T-helper 1 cell treated with Interleukin-12 subunit alpha and Interleukin-12 subunit beta and Interleukin-4 antibody, amounts not matched to agents 30 μg/mL and 1 μg/mL, for 36 hours (primary cell): Measurements from ENCODE around the gene LFNG.

ENCODE experiments used
- H3K27ac Mint-ChIP-seq: one replicate; pipeline ENCODE4 v1.8.0; 2021; ENCODE audit warnings: mild to moderate bottlenecking, mixed read lengths
- H3K27me3 Mint-ChIP-seq: one replicate; pipeline ENCODE4 v1.8.0; 2021; ENCODE audit warnings: low read depth, mixed read lengths
- H3K36me3 Mint-ChIP-seq: one replicate; pipeline ENCODE4 v1.8.0; 2021; ENCODE audit warnings: low read depth, mixed read lengths
- H3K4me1 Mint-ChIP-seq: one replicate; pipeline ENCODE4 v1.8.0; 2021; ENCODE audit warnings: low read depth, mixed read lengths
- H3K4me3 Mint-ChIP-seq: one replicate; pipeline ENCODE4 v1.8.0; 2021; ENCODE audit warnings: mild to moderate bottlenecking, moderate library complexity, mixed read lengths
- H3K9me3 Mint-ChIP-seq: one replicate; pipeline ENCODE4 v1.8.0; 2021; ENCODE audit warnings: mixed read lengths

The LFNG gene

DNA sequence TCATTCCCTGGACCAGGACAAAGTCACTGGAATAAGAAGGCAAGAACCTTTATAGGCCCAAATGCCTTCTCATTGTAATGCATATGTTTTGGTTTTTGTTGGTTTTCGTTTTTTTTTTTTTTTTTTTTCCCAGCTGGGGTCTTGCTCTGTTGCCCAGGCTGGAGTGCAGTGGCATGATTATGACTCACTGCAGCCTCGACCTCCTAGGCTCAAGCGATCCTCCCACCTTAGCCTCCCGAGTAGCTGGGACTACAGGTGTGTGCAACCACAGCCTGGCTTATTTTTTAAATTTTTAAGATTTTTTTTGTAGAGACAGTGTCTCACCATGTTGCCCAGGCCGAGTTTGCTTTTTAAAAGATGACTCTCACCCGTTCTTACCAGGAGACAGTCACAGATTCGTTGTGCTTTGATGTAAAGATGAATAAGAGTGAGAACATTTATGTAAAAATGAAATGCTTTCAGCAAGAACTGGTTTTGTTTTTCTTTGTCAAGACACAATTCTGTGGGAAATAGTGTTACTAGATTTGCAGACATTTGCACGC, 46.8 kb downstream of the LFNG start:
- H3K36me3 Mint-ChIP-seq, result peaks cover 4% of the 10 kb centered on the region
- no peak overlapping the region for H3K27ac Mint-ChIP-seq
- H3K9me3 Mint-ChIP-seq, result no peaks in the 10 kb centered on the region
- H3K4me3 Mint-ChIP-seq, result no peak overlapping the region
- H3K4me1 Mint-ChIP-seq, result peaks cover 5% of the 10 kb centered on the region
- no peaks in the 10 kb centered on the region for H3K27me3 Mint-ChIP-seq

DNA sequence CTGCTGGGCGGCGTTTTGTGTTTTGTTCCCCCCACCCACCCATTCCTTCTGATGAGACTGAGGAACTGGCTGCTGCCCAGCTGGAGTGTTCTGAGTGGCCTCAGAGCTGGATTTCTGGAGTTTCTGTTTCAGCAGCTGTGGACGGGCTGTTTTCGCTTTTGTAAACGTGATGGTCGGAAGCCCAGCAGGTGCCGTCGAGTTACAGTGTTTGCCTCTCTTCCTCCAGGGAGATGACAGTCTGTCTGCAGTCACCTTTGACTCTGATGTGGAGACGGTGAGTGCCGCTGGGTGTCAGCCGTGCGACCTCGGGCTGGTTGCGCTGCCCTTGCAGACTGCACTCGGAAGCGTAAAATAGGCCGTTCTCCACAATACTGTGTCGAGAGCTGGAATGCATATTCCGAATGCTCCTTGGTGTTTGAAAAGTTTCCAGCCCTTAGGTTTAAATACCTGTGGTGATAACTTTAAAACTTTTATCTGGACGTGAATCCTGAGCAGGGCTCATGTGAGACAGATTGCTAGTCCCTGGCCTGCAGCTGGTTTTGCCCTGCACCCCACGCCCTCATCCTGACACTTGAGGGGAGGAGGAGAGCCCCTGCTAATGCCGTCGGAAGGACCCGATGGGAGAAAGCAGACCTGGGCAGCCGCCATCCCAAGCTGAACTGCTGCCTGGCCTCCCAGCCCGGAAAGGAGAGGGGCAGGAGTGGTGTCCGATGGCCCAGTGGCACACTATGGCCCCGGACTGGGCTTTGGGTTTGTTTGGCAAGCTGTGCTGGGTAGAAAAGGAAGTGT, 47.5 kb downstream of the LFNG start:
- Mint-ChIP-seq H3K27me3 (no peaks in the 10 kb centered on the region), H3K4me3 (no peak overlapping the region), H3K36me3 (peaks cover 4% of the 10 kb centered on the region), H3K9me3 (no peaks in the 10 kb centered on the region), H3K27ac (no peak overlapping the region), H3K4me1 (peaks cover 3% of the 10 kb centered on the region)

DNA sequence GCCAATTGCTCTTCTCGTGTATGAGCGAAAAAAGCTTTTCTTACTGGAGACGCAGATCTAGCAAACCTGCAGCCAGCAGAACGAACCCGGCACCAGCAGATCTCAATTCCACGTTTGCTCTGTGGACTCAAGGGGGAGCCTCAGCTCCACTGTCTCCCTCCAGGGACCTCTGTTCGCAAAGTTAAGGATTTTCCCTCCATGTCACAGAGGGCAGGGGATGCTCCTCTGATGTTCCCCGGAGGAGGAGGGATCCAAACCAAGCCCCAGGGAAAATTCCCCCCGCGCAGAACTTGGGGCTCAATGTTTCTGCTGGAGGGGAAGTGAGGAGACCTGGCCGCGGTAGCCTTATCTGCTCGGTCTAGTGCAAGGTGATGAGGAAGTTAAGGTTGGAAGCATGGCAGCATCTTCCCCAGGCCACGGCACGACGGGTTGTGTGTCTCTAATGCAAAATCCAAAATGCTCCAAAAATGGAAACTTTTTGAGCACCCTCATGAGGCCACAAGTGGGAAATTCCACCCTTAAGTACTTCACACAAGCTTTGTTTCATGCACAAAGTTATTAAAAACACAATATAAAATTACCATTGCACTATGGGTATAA, 48.2 kb downstream of the LFNG start:
- H3K27me3 Mint-ChIP-seq, result no peaks in the 10 kb centered on the region
- H3K4me3 Mint-ChIP-seq, result no peak overlapping the region
- no peaks in the 10 kb centered on the region for H3K4me1 Mint-ChIP-seq
- no peaks in the 10 kb centered on the region for H3K9me3 Mint-ChIP-seq
- peaks cover 3% of the 10 kb centered on the region for H3K36me3 Mint-ChIP-seq
- no peak overlapping the region for H3K27ac Mint-ChIP-seq

DNA sequence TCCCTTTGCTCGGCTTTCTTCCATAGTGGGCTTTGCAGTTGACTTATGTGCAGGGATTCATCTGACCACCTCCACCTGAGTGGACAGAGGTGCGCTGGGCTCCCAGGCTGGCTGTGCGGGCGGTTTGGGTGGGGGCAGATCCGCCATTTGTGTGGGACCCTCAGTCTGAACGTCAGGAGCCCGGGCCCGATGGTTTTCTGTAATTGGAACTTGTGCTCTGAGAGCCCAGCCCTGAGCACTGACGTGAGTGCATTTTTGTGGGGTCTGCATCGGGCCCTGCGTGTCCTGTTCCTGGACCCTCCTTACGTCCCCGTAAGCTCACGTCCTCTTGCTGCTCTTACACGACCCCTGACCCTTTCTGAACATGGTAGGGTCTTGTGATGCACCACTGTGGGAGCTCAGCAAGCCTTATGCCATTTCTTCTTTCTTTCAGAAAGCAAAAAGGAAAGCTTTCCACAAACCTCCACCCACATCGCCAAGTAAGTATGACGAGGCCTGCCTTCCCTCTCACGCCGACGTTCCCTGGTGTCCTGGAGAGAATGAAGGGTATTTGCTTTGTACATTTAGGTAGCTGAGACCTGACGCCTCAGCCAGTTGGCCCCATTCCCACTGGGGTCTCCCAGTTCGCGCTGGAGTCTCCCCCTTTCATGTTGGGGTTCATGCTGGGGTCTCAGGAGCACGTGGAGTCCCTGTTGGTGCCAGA, 49.1 kb downstream of the LFNG start:
- Mint-ChIP-seq H3K4me1 (peaks cover 2% of the 10 kb centered on the region), H3K36me3 (peaks cover 7% of the 10 kb centered on the region), H3K9me3 (no peaks in the 10 kb centered on the region), H3K27me3 (no peaks in the 10 kb centered on the region), H3K4me3 (no peak overlapping the region), H3K27ac (no peak overlapping the region)

DNA sequence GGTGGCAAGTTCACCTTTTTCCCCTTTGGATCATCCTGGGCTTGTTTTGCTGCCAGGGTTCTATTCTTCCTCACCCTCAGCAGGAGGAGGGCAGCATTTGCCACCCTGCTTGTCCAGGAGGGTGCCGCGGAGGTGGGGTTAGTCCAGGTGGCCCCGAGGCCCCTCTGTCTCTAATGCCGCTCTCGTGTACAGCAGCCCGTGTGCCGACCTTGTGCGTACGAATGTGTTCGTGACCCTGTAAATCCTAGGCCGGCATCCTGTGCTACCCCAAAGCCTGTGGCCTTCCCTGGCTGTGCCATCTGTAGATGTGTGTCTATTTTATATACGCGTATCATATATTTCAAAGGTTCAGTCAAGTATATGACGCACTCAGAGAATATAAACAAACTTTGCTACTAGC, 49.8 kb downstream of the LFNG start:
- Mint-ChIP-seq H3K27ac (no peak overlapping the region), H3K4me1 (peaks cover 2% of the 10 kb centered on the region), H3K36me3 (peaks cover 6% of the 10 kb centered on the region), H3K4me3 (no peak overlapping the region), H3K9me3 (no peaks in the 10 kb centered on the region), H3K27me3 (no peaks in the 10 kb centered on the region)

DNA sequence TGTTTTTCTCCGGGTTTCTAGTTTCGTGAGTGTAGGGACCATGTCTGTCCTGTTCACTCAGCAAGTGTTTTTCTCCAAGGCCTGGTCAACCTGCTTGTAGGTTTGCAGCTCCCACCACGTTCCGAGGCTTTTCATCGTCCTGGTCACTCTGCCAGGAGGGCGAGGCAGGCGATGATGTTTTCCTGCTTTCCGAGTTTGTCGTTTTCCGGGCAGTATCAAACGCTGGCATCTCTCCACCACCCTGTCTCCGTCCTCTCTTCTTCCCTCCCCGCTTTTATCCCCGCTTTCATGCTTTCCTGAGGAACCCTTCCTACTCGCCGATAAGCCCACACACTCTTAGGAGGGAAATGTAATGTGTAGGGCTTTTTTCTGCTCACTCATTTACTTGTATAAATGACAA, 50.4 kb downstream of the LFNG start:
- Mint-ChIP-seq H3K4me1 (peaks cover 4% of the 10 kb centered on the region), H3K36me3 (peaks cover 8% of the 10 kb centered on the region), H3K27ac (no peak overlapping the region), H3K9me3 (no peaks in the 10 kb centered on the region), H3K27me3 (no peaks in the 10 kb centered on the region), H3K4me3 (no peak overlapping the region)

DNA sequence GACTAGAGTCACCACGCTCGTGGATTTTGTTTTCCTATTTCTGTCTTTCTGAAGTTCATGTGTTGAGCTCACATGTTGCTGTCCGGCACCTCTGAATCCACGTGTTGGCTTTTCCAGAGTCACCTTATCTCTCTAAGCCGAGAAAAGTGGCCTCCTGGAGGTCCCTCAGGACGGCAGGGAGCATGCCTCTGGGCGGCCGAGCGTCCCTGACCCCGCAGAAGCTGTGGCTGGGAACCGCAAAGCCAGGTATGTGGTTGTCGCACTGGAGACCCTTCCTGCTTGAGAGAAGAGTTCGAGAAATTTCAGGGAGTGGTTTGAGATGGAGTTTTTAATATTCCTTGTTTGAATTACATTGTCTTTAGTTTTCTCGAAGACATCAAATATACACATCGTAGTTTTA, 51.8 kb downstream of the LFNG start:
- Mint-ChIP-seq H3K27ac (no peak overlapping the region), H3K27me3 (no peaks in the 10 kb centered on the region), H3K4me3 (no peak overlapping the region), H3K4me1 (peaks cover 4% of the 10 kb centered on the region), H3K9me3 (no peaks in the 10 kb centered on the region), H3K36me3 (peaks cover 7% of the 10 kb centered on the region)

DNA sequence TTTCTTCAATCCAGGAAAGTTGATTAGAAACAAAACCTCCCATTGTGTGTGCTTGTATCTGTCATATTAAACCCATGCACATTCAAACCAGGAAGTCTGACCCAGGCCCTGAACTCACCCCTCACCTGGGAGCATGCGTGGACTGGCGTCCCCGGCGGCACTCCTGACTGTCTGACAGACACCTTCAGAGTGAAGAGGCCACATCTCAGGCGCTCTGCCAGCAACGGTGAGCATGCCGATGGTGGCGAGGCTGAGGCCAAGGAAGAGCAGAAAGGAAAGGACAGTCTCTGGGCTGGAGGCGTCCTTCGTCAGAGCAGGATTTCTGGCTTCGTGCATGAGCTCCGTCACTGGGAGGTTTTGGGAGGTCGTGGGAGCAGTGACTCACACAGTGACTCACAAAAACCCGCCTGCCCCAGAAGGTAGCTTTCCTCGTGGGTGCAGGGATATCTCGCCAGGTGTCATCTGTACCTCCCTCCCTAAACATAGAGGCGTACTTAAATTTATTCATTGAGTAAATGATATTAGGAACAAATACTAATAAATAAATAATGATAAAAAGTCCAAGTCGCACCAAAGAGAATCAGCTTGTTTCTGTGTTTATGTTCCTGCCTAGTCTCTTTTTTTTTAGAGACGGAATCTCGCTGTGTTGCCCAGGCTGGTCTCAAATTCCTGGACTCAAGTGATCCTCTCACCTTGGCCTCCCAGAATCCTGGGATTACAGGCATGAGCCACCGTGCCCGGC, 52.7 kb downstream of the LFNG start:
- Mint-ChIP-seq H3K27ac (no peak overlapping the region), H3K9me3 (no peaks in the 10 kb centered on the region), H3K4me3 (no peak overlapping the region), H3K27me3 (no peaks in the 10 kb centered on the region), H3K36me3 (peaks cover 7% of the 10 kb centered on the region), H3K4me1 (peaks cover 4% of the 10 kb centered on the region)

DNA sequence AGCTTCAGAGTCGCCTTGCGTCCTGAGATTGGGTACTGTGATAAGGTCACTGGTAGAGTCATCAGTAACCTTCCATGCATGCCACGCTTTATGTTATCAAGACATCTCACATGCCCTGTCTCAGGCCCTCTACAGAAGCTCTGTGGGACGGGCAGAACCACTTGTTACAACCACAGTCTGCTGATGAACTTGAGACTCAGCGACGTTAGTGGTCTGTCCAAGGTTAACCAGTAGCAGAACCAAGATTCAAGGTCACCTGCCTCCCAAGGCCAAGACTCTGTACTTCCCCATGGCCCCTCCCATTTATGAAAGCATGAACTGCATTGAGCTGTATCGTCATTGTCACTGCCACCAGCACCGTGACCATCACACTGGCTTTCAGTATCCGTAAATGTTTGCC, 54.2 kb downstream of the LFNG start:
- no peak overlapping the region for H3K4me3 Mint-ChIP-seq
- H3K27ac Mint-ChIP-seq, result no peak overlapping the region
- H3K4me1 Mint-ChIP-seq, result peaks cover 4% of the 10 kb centered on the region
- peaks cover 7% of the 10 kb centered on the region for H3K36me3 Mint-ChIP-seq
- H3K9me3 Mint-ChIP-seq, result no peaks in the 10 kb centered on the region
- H3K27me3 Mint-ChIP-seq, result no peaks in the 10 kb centered on the region

DNA sequence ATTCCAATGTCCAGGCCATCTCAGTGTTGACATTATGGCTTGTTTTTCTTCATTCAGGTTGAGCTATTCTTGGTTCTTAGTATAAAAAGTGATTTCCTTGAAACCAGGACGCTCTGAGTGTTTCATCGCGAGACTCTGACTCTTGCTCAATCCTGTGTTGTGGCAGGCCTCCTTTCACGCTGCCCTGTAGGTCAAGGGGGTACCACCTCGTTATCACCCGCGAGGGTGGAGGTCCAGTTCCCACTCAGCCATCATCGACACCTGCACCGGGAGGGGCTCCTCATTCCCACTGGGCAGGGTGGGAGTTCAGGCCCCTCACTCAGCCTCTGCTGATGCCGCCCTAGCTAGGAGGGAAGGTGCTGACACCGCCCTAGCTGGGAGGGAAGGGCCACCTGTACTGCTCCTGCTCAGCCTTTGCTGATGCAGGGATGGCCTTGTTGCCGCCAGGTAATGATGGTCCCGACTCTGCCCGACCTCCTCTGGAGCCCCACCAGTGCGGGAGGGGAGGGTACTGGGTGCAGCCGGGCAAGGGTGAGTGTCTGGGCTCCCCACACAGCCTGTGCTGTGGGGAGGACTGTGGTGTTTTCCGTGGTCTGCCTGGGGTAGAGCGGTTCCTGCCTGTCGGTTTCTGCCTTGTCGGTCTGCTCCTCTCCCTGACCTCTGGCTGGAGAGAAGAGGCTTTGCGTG, 55.6 kb downstream of the LFNG start:
- no peak overlapping the region for H3K4me3 Mint-ChIP-seq
- H3K4me1 Mint-ChIP-seq, result peaks cover 4% of the 10 kb centered on the region
- H3K27ac Mint-ChIP-seq, result no peak overlapping the region
- peaks cover 7% of the 10 kb centered on the region for H3K36me3 Mint-ChIP-seq
- no peaks in the 10 kb centered on the region for H3K9me3 Mint-ChIP-seq
- no peaks in the 10 kb centered on the region for H3K27me3 Mint-ChIP-seq

DNA sequence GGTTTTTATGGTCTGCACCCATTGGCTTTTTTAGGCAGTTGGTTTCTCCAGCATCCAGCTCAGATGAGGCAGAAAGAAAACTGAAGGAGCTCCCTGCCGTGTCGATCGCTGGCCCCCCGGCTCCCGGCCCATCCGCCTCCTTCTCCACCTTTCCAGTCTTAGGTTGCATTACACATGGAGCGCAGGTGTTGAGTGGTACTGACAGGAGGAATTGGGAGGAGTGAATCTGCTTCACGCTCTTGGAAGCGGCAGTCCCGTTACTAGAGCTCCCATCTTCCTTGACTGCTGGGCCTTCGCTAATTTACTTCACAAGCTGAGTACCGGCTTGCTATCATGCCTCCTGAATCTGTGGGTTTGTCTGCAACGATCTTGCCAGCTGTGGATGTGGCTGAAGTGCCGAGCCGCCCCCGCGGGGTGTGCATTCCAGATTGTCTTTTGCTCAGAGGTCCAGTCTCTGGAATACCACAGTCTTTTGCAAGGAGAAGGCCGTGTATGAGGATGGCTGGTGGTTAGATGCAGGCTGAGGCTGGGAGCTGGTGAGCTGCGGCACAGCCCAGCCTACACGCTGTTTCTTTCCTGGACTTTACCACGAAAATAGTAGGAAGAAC, 56.3 kb downstream of the LFNG start:
- H3K27me3 Mint-ChIP-seq, result no peaks in the 10 kb centered on the region
- peaks cover 7% of the 10 kb centered on the region for H3K36me3 Mint-ChIP-seq
- H3K4me1 Mint-ChIP-seq, result peaks cover 4% of the 10 kb centered on the region
- no peaks in the 10 kb centered on the region for H3K9me3 Mint-ChIP-seq
- H3K4me3 Mint-ChIP-seq, result no peak overlapping the region
- H3K27ac Mint-ChIP-seq, result no peak overlapping the region

DNA sequence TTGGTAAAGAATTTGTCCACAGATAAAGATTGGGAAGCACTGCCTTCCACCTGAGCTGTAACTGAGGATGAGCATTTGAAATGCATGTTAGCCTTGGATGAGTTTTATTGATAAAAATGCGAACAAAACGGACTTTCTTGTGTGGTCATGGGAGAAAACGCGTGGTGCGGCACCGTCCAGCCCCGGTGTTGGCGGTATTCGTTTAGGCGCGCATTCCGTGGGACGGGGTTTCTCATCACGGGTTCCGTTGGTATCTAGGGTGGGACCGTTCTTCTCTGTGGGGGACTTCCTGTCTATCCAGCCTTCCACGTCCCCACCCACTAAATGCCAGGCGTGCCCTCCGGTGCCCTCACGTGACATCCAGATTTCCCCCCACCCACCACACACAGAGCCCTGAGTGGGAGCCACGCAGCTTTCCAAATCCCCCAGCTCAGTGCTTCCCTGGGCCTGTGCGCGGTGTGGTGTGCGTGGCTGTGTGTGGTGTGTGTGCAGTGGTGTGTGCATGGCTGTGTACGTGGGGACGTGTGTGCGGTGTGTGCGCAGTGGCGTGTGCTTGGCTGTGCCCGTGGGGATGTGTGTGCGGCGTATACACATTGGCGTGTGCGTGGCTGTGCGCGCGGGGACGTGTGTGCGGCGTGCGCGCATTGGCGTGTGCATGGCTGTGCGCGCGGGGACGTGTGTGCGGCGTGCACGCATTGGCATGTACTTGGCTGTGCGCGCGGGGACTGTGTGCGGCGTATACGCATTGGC, 57.3 kb downstream of the LFNG start:
- H3K27ac Mint-ChIP-seq, result no peak overlapping the region
- H3K4me1 Mint-ChIP-seq, result peaks cover 4% of the 10 kb centered on the region
- H3K9me3 Mint-ChIP-seq, result no peaks in the 10 kb centered on the region
- H3K36me3 Mint-ChIP-seq, result peaks cover 7% of the 10 kb centered on the region
- H3K27me3 Mint-ChIP-seq, result no peaks in the 10 kb centered on the region
- no peak overlapping the region for H3K4me3 Mint-ChIP-seq
